ENCODE data around the gene B3GAT1.
A peak's percentile ranks its signal among the peaks of the same experiment; 100 is the strongest.

The B3GAT1 gene

GRCh38 chr11:134371436-134372185 is 40.4 kb downstream of the B3GAT1 start:
- DNase-seq, result no peak

GRCh38 chr11:134370526-134371435 is 41.3 kb downstream of the B3GAT1 start:
- DNase-seq, result no peak

- DNase-seq, result no peak
Measured at GRCh38 chr11:134369656-134370525, 42.2 kb downstream of the B3GAT1 start.

GRCh38 chr11:134367781-134368180 is 44.3 kb downstream of the B3GAT1 start:
- DNase-seq, result no peak

GRCh38 chr11:134366254-134366653 is 45.8 kb downstream of the B3GAT1 start:
- DNase-seq, result no peak

- DNase-seq, result no peak
Measured at GRCh38 chr11:134365011-134365925, 46.8 kb downstream of the B3GAT1 start.

- DNase-seq, result no peak
Measured at GRCh38 chr11:134364261-134364660, 47.8 kb downstream of the B3GAT1 start.

GRCh38 chr11:134363592-134363991 is 48.5 kb downstream of the B3GAT1 start:
- no peak for DNase-seq

GRCh38 chr11:134363161-134363560 is 48.9 kb downstream of the B3GAT1 start:
- DNase-seq, result no peak

- no peak for DNase-seq
Measured at GRCh38 chr11:134362192-134362901, 49.7 kb downstream of the B3GAT1 start.

GRCh38 chr11:134361661-134362060 is 50.4 kb downstream of the B3GAT1 start:
- DNase-seq, result no peak

GRCh38 chr11:134360050-134360835 is 51.8 kb downstream of the B3GAT1 start:
- peak; percentile 67 for DNase-seq

- no peak for DNase-seq
Measured at GRCh38 chr11:134359646-134360045, 52.4 kb downstream of the B3GAT1 start.

- peak; percentile 7 for DNase-seq
Measured at GRCh38 chr11:134358856-134359490, 53.1 kb downstream of the B3GAT1 start.

GRCh38 chr11:134358165-134358855 is 53.7 kb downstream of the B3GAT1 start:
- DNase-seq, result peak; percentile 11

- DNase-seq, result no peak
Measured at GRCh38 chr11:134357545-134357839, 54.5 kb downstream of the B3GAT1 start.

- DNase-seq, result peak; percentile 8
Measured at GRCh38 chr11:134356656-134357544, 55.1 kb downstream of the B3GAT1 start.

- no peak for DNase-seq
Measured at GRCh38 chr11:134355656-134356055, 56.4 kb downstream of the B3GAT1 start.
